GM12892 (cell line): ENCODE data around the gene VGF.

Source experiments
- POLR2A ChIP-seq: IDR thresholded peaks from 2 replicates; pipeline ENCODE4 v1.6.1; 2011; ENCODE audit warnings: low read depth, low read length, control low read depth
- POLR2AphosphoS5 ChIP-seq: IDR thresholded peaks from 2 replicates; pipeline ENCODE4 v1.6.1; 2011; ENCODE audit warnings: low read depth, low read length, control low read depth

DNA sequence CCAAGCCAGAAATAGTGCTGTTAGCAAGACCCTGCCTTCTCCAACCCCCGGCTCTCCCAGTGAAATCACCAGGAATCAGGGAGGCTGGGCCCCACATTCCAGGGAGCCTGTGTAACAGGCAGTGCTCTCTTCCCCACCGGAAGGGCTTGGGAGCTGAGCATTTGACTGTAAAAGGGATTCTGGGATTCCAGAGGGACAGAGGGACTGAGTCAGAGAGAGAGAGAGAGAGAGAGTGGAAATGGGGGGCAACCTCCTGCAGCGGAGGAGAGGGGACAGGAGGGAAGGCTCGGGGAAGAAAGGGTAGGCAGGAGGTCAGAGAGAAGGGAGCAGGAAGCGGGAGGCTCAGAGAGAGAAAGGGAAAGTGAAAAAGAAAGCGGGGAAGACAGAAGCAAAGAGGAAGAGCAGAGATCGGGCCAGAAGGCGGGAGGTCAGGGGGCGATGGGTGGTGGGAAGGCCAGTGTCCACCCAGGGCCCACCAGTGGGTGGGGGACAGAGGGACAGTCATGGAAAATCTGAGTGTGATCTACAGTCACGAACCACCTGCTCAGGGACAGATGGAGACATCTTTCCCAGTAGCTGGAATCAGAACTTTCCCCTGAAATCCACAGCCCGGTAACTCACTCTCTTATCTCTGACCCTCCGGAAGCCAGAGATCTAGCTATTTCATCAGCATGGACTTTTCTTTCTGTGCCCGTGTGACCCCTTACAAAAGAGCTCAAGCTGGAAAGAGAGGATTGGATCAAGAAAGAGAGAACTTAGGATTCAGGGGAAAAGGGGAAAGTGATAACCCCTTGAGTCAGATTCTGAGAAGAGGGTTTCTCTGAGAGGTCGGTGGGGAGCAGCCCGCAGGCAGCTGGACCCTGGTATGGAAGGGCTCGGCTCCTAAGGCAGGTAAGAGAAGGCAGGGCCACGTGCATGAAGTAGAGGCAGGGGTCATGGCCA lies 43.1 kb downstream of the VGF start:
- TF ChIP-seq POLR2AphosphoS5 (no peak), POLR2A (peak; percentile 36; the same call in 1 of the 2 replicates)
